ENCODE results near the gene COX7A1. TPM values are rescaled to one million over a fixed set of nuclear protein-coding genes. Genes with fewer than 3 reads are reported as not detected.

The COX7A1 gene
- total and polyA plus RNA-seq, 2 donors (not counting 1 experiment from before 2014, with no cell fraction given): 42.5 to 77.9 TPM

Other genes with a start within 250 kb of the COX7A1 start
- gene HCST, start 249.9 kb downstream of the COX7A1 start, total RNA-seq: 1.0 and 2.0 TPM in 2 replicates
- gene HCST, start 249.9 kb downstream of the COX7A1 start, polyA plus RNA-seq: 0.14 and 0.16 TPM in 2 replicates
- 0.26 TPM in 1 of 2 replicates, not detected in the other for gene TYROBP, start 244.2 kb downstream of the COX7A1 start, total RNA-seq
- not detected in 2 replicates for gene TYROBP, start 244.2 kb downstream of the COX7A1 start, polyA plus RNA-seq
- 2.6 and 3.1 TPM in 2 replicates for gene LRFN3, start 216.1 kb downstream of the COX7A1 start, total RNA-seq
- gene LRFN3, start 216.1 kb downstream of the COX7A1 start, polyA plus RNA-seq: 2.2 and 2.6 TPM in 2 replicates
- 7.8 and 11.8 TPM in 2 replicates for gene SDHAF1, start 157.3 kb downstream of the COX7A1 start, total RNA-seq
- 5.6 and 6.4 TPM in 2 replicates for gene SDHAF1, start 157.3 kb downstream of the COX7A1 start, polyA plus RNA-seq
- under 0.01 and 0.17 TPM in 2 replicates for gene SYNE4, start 143.6 kb downstream of the COX7A1 start, total RNA-seq
- 0.07 and 0.12 TPM in 2 replicates for gene SYNE4, start 143.6 kb downstream of the COX7A1 start, polyA plus RNA-seq
- gene ALKBH6, start 138.2 kb downstream of the COX7A1 start, total RNA-seq: 12.8 and 20.1 TPM in 2 replicates
- gene ALKBH6, start 138.2 kb downstream of the COX7A1 start, polyA plus RNA-seq: 19.5 and 21.0 TPM in 2 replicates
- 8.2 and 19.8 TPM in 2 replicates for gene CLIP3, start 119.6 kb downstream of the COX7A1 start, total RNA-seq
- 14.7 and 15.0 TPM in 2 replicates for gene CLIP3, start 119.6 kb downstream of the COX7A1 start, polyA plus RNA-seq
- 3.6 and 5.1 TPM in 2 replicates for gene THAP8, start 98.2 kb downstream of the COX7A1 start, total RNA-seq
- 3.8 and 4.6 TPM in 2 replicates for gene THAP8, start 98.2 kb downstream of the COX7A1 start, polyA plus RNA-seq
- 0.26 and 2.8 TPM in 2 replicates for gene WDR62, start 97.5 kb downstream of the COX7A1 start, total RNA-seq
- 1.1 and 6.3 TPM in 2 replicates for gene WDR62, start 97.5 kb downstream of the COX7A1 start, polyA plus RNA-seq
- gene OVOL3, start 41.3 kb downstream of the COX7A1 start, total RNA-seq: not detected in 2 replicates
- gene OVOL3, start 41.3 kb downstream of the COX7A1 start, polyA plus RNA-seq: not detected in 2 replicates
- 96.8 and 97.6 TPM in 2 replicates for gene POLR2I, start 37.6 kb downstream of the COX7A1 start, total RNA-seq
- gene POLR2I, start 37.6 kb downstream of the COX7A1 start, polyA plus RNA-seq: 36.1 and 58.4 TPM in 2 replicates
- gene TBCB, start 37.0 kb downstream of the COX7A1 start, total RNA-seq: 173 and 249 TPM in 2 replicates
- gene TBCB, start 37.0 kb downstream of the COX7A1 start, polyA plus RNA-seq: 194 and 217 TPM in 2 replicates
- gene CAPNS1, start 12.4 kb downstream of the COX7A1 start, total RNA-seq: 263 and 466 TPM in 2 replicates
- 1,189 and 1,351 TPM in 2 replicates for gene CAPNS1, start 12.4 kb downstream of the COX7A1 start, polyA plus RNA-seq
- gene ZNF565, start 62.2 kb upstream of the COX7A1 start, total RNA-seq: 6.3 and 6.4 TPM in 2 replicates
- gene ZNF565, start 62.2 kb upstream of the COX7A1 start, polyA plus RNA-seq: 2.4 and 4.3 TPM in 2 replicates
- gene ZNF146, start 62.7 kb upstream of the COX7A1 start, total RNA-seq: 74.5 and 87.5 TPM in 2 replicates
- 84.8 and 92.5 TPM in 2 replicates for gene ZNF146, start 62.7 kb upstream of the COX7A1 start, polyA plus RNA-seq
- gene ZFP14, start 226.8 kb upstream of the COX7A1 start, total RNA-seq: 6.4 and 8.1 TPM in 2 replicates
- 0.88 and 1.2 TPM in 2 replicates for gene ZFP14, start 226.8 kb upstream of the COX7A1 start, polyA plus RNA-seq

All from fibroblast of lung (primary cell).